IMR-90 (cell line): ENCODE results near the gene VSNL1. TPM values are rescaled to one million over a fixed set of nuclear protein-coding genes. Genes with fewer than 3 reads are reported as not detected.

Experiments used
- ATAC-seq: fragments of 200-7000 bp; cut with Tn5 transposase; 2 replicates; pipeline ENCODE4 v1.9.1; 2020; ENCODE audit warnings: low read depth, mild to moderate bottlenecking, moderate library complexity
- BruUV-seq: library from RNA; stranded (reverse); fragments of 400-500 nt; replicated peaks from 2 replicates; lab custom pipeline; 2021; lab: Mats Ljungman, UMichigan
- CTCF ChIA-PET: fragments of 300-600 bp; formaldehyde crosslinking; extraction: SDS; loops from one replicate; lab custom pipeline; 2021; ENCODE audit warnings: antibody characterized with exemption; lab: Yijun Ruan, JAX
- POLR2A ChIA-PET: fragments of 300-600 bp; sonication (Branson Sonifier 250); formaldehyde crosslinking; loops from one replicate; lab custom pipeline; 2022; ENCODE audit warnings: antibody characterized with exemption; ENCODE audit not compliant: unreplicated experiment; lab: Charles Lee
- DNase-seq: peaks from one replicate; pipeline ENCODE4 v3.0.0; 2013
- H2AFZ ChIP-seq: replicated peaks from 2 replicates; pipeline ENCODE3; 2013; ENCODE audit warnings: low read length, mild to moderate bottlenecking; ENCODE audit not compliant: poor library complexity
- H2AK5ac ChIP-seq: 2 replicates; pipeline ENCODE4 v1.6.1; 2013; ENCODE audit warnings: low read depth, low read length, inconsistent platforms
- H2AK9ac ChIP-seq: replicated peaks from 2 replicates; pipeline ENCODE3; 2013; ENCODE audit warnings: mild to moderate bottlenecking, low read depth, low read length, moderate library complexity; ENCODE audit not compliant: poor library complexity
- H2BK120ac ChIP-seq: 2 replicates; pipeline ENCODE4 v1.6.1; 2013; ENCODE audit warnings: low read depth, low read length, inconsistent platforms
- H2BK15ac ChIP-seq: 3 replicates; pipeline ENCODE4 v1.6.1; 2013; ENCODE audit warnings: low read depth, low read length, inconsistent platforms
- H2BK20ac ChIP-seq: 2 replicates; pipeline ENCODE4 v1.6.1; 2013; ENCODE audit warnings: low read depth, mild to moderate bottlenecking, inconsistent platforms, low read length, moderate library complexity
- H2BK5ac ChIP-seq: 2 replicates; pipeline ENCODE4 v1.6.1; 2013; ENCODE audit warnings: mild to moderate bottlenecking, low read depth, low read length, inconsistent platforms; ENCODE audit not compliant: poor library complexity, severe bottlenecking
- H3K14ac ChIP-seq: replicated peaks from 2 replicates; pipeline ENCODE4 v1.6.1; 2013; ENCODE audit warnings: low read depth, low read length, inconsistent platforms
- H3K18ac ChIP-seq: 2 replicates; pipeline ENCODE4 v1.6.1; 2013; ENCODE audit warnings: low read depth, low read length, control low read depth
- H3K23ac ChIP-seq: 2 replicates; pipeline ENCODE4 v1.6.1; 2013; ENCODE audit warnings: low read depth, low read length, inconsistent platforms
- H3K27ac ChIP-seq: 2 replicates; pipeline ENCODE4 v1.5.1; 2013; ENCODE audit warnings: mild to moderate bottlenecking, control low read depth, low read length; ENCODE audit not compliant: insufficient read depth
- H3K27me3 ChIP-seq: 2 replicates; pipeline ENCODE4 v1.6.1; 2013; ENCODE audit warnings: low read length; ENCODE audit not compliant: control insufficient read depth, insufficient read depth
- H3K36me3 ChIP-seq: 2 replicates; pipeline ENCODE4 v1.6.1; 2013; ENCODE audit warnings: low read length, mixed read lengths; ENCODE audit not compliant: control insufficient read depth, insufficient read depth
- H3K4ac ChIP-seq: 2 replicates; pipeline ENCODE4 v1.6.1; 2013; ENCODE audit warnings: low read depth, low read length, inconsistent platforms
- H3K4me1 ChIP-seq: 2 replicates; pipeline ENCODE4 v1.6.1; 2013; ENCODE audit warnings: low read length, mixed read lengths; ENCODE audit not compliant: control insufficient read depth, insufficient read depth
- H3K4me2 ChIP-seq: 2 replicates; pipeline ENCODE4 v1.6.1; 2013; ENCODE audit warnings: low read depth, mild to moderate bottlenecking, control low read depth, low read length, moderate library complexity
- H3K4me3 ChIP-seq: 2 replicates; pipeline ENCODE4 v1.5.1; 2013; ENCODE audit warnings: low read depth, mild to moderate bottlenecking, control low read depth, low read length, moderate library complexity; ENCODE audit not compliant: insufficient read depth
- H3K56ac ChIP-seq: 2 replicates; pipeline ENCODE4 v1.6.1; 2013; ENCODE audit warnings: low read length, inconsistent platforms; ENCODE audit not compliant: insufficient read depth; ENCODE audit errors: extremely low read depth
- H3K79me1 ChIP-seq, 2 experiments: 2 replicates each; pipeline ENCODE4 v1.6.1; 2013; ENCODE audit warnings: low read length in 2 of 2, inconsistent platforms in 1 of 2, low read depth in 1 of 2
- H3K9ac ChIP-seq: 2 replicates; pipeline ENCODE4 v1.6.1; 2013; ENCODE audit warnings: low read depth, low read length, control low read depth
- H3K9me1 ChIP-seq: 2 replicates; pipeline ENCODE4 v1.6.1; 2013; ENCODE audit warnings: low read length, inconsistent platforms; ENCODE audit not compliant: insufficient read depth
- H3K9me3 ChIP-seq: 2 replicates; pipeline ENCODE4 v1.6.1; 2013; ENCODE audit warnings: low read length; ENCODE audit not compliant: control insufficient read depth, insufficient read depth
- H4K20me1 ChIP-seq: 2 replicates; pipeline ENCODE4 v1.6.1; 2013; ENCODE audit warnings: low read length, inconsistent platforms; ENCODE audit not compliant: insufficient read depth
- H4K5ac ChIP-seq: 2 replicates; pipeline ENCODE4 v1.6.1; 2013; ENCODE audit warnings: mild to moderate bottlenecking, low read depth, low read length, control low read depth
- H4K8ac ChIP-seq, 2 experiments: 2 replicates each; pipeline ENCODE4 v1.6.1; 2013; ENCODE audit warnings: low read depth in 2 of 2, low read length in 2 of 2, control low read depth in 1 of 2, inconsistent platforms in 1 of 2
- H4K91ac ChIP-seq: 2 replicates; pipeline ENCODE4 v1.6.1; 2013; ENCODE audit warnings: low read depth, low read length, inconsistent platforms; ENCODE audit not compliant: insufficient read depth
- BHLHE40 ChIP-seq: fragments of 150-350 bp; IDR thresholded peaks from 2 replicates; pipeline ENCODE4 v1.6.1; 2016; ENCODE audit warnings: mild to moderate bottlenecking, low read depth, low read length
- CEBPB ChIP-seq: IDR thresholded peaks from 2 replicates; pipeline ENCODE4 v1.6.1; 2012; ENCODE audit warnings: low read depth, low read length, improper control_type of control experiment
- CHD1 ChIP-seq: IDR thresholded peaks from 2 replicates; pipeline ENCODE4 v1.6.1; 2012; ENCODE audit warnings: low read depth, low read length, improper control_type of control experiment
- CTCF ChIP-seq: conservative IDR thresholded peaks from 2 replicates; pipeline ENCODE4 v1.5.1; 2012; ENCODE audit warnings: mild to moderate bottlenecking, low read depth, low read length, improper control_type of control experiment
- FOS ChIP-seq: fragments of 150-350 bp; IDR thresholded peaks from 2 replicates; pipeline ENCODE4 v1.6.1; 2016; ENCODE audit warnings: low read depth, low read length
- MAFK ChIP-seq: IDR thresholded peaks from 2 replicates; pipeline ENCODE4 v1.6.1; 2012; ENCODE audit warnings: low read depth, low read length, improper control_type of control experiment
- MAZ ChIP-seq: IDR thresholded peaks from 2 replicates; pipeline ENCODE4 v1.6.1; 2012; ENCODE audit warnings: low read depth, mild to moderate bottlenecking, low read length, improper control_type of control experiment, moderate library complexity, borderline replicate concordance
- NFE2L2 ChIP-seq: fragments of 150-350 bp; IDR thresholded peaks from 2 replicates; pipeline ENCODE4 v1.6.1; 2016; ENCODE audit warnings: low read depth, mild to moderate bottlenecking, low read length
- RFX5 ChIP-seq: IDR thresholded peaks from 2 replicates; pipeline ENCODE4 v1.8.0; 2012; ENCODE audit warnings: low read depth, mild to moderate bottlenecking, low read length, moderate library complexity
- SMC3 ChIP-seq: fragments of 150-350 bp; IDR thresholded peaks from 2 replicates; pipeline ENCODE4 v1.6.1; 2016; ENCODE audit warnings: low read depth, mild to moderate bottlenecking, antibody characterized with exemption, low read length, moderate library complexity
- WGBS, 2 experiments: methylation state at CpG; one replicate each; pipeline versions ENCODE4 v1.1.5 to v1.1.7; 2013; ENCODE audit warnings: missing lambda C conversion rate in 2 of 2; ENCODE audit not compliant: insufficient read length in 1 of 2; ENCODE audit errors: extremely low coverage in 2 of 2; 5-methylcytosine and 5-hydroxymethylcytosine counted together
- dilution Hi-C: fragments of 300-500 bp; cut with HindIII; formaldehyde crosslinking; loops from one replicate; pipeline ENCODE4 v1.14.3; 2018; ENCODE audit warnings: low sequenced_read_pairs; ENCODE audit not compliant: unreplicated experiment
- in situ Hi-C: fragments of 300-500 bp; cut with MboI; formaldehyde crosslinking; loops from 3 replicates; pipeline ENCODE4 v1.14.3; 2019; ENCODE audit warnings: low sequenced_read_pairs, inconsistent platforms, mixed read lengths
- intact Hi-C: fragments of 100-400 bp; cut with micrococcal nuclease; formaldehyde crosslinking; loops from 2 replicates; pipeline ENCODE4 v1.10.0; 2022
- polyA plus RNA-seq, 3 experiments: library from polyadenylated mRNA; depleted of rRNA; stranded (reverse); fragments of >200 nt; gene quantifications; 2 replicates each; pipeline ENCODE4 v1.2.3, GENCODE V29; 2012; ENCODE audit warnings: low replicate concordance in 1 of 3
- total RNA-seq: library from RNA; depleted of rRNA; stranded (reverse); fragments of >200 nt; gene quantifications from 2 replicates; pipeline ENCODE4 v1.2.3, GENCODE V29; 2012
- TF ChIP-seq, protein P1 (sequence below): fragments of 150-350 bp; IDR thresholded peaks from 2 replicates; pipeline ENCODE4 v1.6.1; 2017; ENCODE audit warnings: mild to moderate bottlenecking, antibody characterized with exemption, low read length, low read depth

VSNL1 gene
- total and polyA plus RNA-seq, 2 of the 4 experiments (the other 2 are of a cell fraction): 0.32 to 0.36 TPM

DNA sequence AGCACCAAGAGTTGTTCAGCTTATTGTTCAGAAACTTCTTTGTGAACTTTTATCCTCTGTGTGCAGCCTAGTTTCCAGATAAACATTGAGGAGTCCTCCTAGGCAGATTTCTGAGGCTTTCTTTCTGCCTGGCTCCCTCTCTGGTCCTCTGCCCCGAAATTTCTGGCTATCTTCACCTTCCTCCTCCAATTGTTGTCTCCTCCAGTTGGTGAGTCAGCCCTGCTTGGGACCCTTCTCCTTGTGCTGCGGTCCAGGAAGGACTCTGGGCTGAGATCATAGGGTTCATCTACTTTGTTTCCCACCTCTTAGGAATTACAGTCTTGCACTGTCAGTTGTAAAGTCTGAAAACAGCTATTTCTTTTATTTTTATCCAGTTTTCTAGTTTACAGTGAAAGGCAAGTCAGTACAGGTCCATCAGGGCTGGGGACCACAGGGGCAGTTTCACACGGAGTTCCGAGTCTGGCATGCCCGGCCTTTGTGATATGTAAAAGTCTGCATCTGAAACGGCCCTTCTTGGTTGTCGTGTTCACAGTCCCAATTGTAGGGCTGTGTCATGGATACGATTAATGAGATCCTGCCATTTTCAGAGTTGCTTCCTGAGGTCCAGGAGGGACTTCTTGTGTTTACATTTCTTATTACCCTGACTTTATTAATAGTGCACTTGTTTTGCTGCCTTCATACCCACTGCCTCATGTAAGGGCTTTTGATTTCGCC lies 112.3 kb downstream of the VSNL1 start:
- Histone ChIP-seq H3K56ac (no peak overlapping the region), H3K27ac (no peak overlapping the region), H3K4me2 (no peak overlapping the region), H4K91ac (no peak overlapping the region), H2BK120ac (no peak overlapping the region), H3K14ac (no peak overlapping the region), H3K36me3 (no peaks in the 10 kb centered on the region), H2BK5ac (no peak overlapping the region), H3K23ac (no peak overlapping the region), H3K9me3 (no peaks in the 10 kb centered on the region), H2AK5ac (no peak overlapping the region), H3K9ac (no peak overlapping the region), H3K4me1 (0 out of 2 replicates have a peak, but pooled peaks cover 1% of the 10 kb centered on the region), H3K9me1 (no peaks in the 10 kb centered on the region), H2AK9ac (no peak overlapping the region), H3K27me3 (no peaks in the 10 kb centered on the region), H2AFZ (no peak overlapping the region), H3K18ac (no peak overlapping the region), H3K4ac (no peak overlapping the region), H4K8ac (no peak overlapping the region), H4K5ac (no peak overlapping the region), H2BK20ac (no peak overlapping the region), H4K20me1 (no peaks in the 10 kb centered on the region), H3K4me3 (no peak overlapping the region), H2BK15ac (no peak overlapping the region), H3K79me1 (no peaks in the 10 kb centered on the region)
- in situ Hi-C loops: loop anchor here (25.0 kb wide), 1 partner anchor 891 kb away; no protein-coding TSS in a partner anchor
- WGBS, 2 experiments: 80% methylated on average over 1 of the region's 9 CpGs; no CpG with 5 or more reads in 1 of the 2 experiments
- BruUV-seq: no TSS peak
- no peak for ATAC-seq
- TF ChIP-seq BHLHE40 (no peak), CTCF (no peak), CHD1 (no peak), FOS (no peak), MAZ (no peak), CEBPB (no peak), NFE2L2 (no peak), SMC3 (no peak), RFX5 (no peak), MAFK (no peak)
- TF ChIP-seq, protein P1, sequence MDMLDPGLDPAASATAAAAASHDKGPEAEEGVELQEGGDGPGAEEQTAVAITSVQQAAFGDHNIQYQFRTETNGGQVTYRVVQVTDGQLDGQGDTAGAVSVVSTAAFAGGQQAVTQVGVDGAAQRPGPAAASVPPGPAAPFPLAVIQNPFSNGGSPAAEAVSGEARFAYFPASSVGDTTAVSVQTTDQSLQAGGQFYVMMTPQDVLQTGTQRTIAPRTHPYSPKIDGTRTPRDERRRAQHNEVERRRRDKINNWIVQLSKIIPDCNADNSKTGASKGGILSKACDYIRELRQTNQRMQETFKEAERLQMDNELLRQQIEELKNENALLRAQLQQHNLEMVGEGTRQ: no peak
- dilution Hi-C loops: no loop called here
- ChIA-PET CTCF (interaction anchor here (1.0 kb wide), 1 partner anchor 305 kb away, joined by 3 read pairs; no protein-coding TSS in a partner anchor), POLR2A (interaction anchor here (0.6 kb wide), 1 partner anchor 86 kb away, joined by 3 read pairs; no protein-coding TSS in a partner anchor)
- no peak for DNase-seq
- intact Hi-C loops: no loop called here
